Measurements from ENCODE around the gene CTSA.

DNA sequence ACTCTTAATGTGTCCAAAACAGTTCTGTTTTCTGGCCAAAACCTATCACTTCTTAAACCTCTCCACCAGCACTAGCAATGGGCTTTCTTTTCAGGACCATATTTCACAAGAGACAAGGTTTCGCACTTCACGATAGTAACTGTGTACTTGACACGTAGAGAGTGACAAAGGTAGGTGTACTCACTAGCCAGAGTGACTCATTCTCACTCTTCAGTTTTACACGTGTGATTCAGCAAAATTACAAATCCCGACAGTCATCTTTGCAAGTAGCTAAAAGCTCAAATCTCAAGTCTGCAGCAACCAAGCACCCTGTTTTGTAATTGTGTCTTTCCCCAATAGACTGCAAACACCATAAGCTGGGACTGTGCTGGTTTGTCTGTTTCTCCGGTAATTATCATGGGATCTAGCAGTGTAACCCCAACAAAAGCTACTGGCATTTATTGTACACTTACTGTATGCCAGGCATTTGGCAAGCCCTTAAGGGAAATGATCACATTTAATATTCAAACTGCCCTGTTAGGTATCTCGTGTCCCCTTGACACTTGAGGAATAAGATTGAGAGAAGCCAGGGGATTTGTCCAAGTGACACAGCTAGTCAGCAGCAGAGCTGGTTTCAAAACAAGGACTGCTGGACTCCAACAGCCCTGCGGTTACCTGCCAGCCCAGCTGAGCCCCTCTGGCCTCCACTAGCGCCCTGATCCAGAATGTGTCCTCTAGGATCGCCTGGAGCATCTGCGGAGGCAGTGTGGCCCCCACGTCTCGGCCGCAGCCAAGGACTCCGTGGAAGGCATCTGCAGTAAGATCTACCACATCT, 53.2 kb downstream of the CTSA start:
- TF ChIP-seq, protein P1, sequence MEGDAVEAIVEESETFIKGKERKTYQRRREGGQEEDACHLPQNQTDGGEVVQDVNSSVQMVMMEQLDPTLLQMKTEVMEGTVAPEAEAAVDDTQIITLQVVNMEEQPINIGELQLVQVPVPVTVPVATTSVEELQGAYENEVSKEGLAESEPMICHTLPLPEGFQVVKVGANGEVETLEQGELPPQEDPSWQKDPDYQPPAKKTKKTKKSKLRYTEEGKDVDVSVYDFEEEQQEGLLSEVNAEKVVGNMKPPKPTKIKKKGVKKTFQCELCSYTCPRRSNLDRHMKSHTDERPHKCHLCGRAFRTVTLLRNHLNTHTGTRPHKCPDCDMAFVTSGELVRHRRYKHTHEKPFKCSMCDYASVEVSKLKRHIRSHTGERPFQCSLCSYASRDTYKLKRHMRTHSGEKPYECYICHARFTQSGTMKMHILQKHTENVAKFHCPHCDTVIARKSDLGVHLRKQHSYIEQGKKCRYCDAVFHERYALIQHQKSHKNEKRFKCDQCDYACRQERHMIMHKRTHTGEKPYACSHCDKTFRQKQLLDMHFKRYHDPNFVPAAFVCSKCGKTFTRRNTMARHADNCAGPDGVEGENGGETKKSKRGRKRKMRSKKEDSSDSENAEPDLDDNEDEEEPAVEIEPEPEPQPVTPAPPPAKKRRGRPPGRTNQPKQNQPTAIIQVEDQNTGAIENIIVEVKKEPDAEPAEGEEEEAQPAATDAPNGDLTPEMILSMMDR (IDR thresholded peaks at IDR 0.05; ENCODE audit: poor library complexity) = no peak
- TF ChIP-seq EZH2 (IDR thresholded peaks at IDR 0.05; ENCODE audit: borderline replicate concordance) = no peak

Data from hepatocyte (in vitro differentiated cells).